ENCODE data around the gene DMRT2.

- TF ChIP-seq POLR2A (IDR thresholded peaks at IDR 0.05) (no peak), CTCF (IDR thresholded peaks at IDR 0.05) (no peak)
Measured at GRCh38 chr9:1055166-1055565, 5.0 kb downstream of the DMRT2 start.

Measured in thyroid gland (tissue), 4 donors.